ENCODE results near the gene FBXO9.

GRCh38 chr6:53144802-53145201, 79.6 kb downstream of the FBXO9 start:
- TF ChIP-seq, protein P1, sequence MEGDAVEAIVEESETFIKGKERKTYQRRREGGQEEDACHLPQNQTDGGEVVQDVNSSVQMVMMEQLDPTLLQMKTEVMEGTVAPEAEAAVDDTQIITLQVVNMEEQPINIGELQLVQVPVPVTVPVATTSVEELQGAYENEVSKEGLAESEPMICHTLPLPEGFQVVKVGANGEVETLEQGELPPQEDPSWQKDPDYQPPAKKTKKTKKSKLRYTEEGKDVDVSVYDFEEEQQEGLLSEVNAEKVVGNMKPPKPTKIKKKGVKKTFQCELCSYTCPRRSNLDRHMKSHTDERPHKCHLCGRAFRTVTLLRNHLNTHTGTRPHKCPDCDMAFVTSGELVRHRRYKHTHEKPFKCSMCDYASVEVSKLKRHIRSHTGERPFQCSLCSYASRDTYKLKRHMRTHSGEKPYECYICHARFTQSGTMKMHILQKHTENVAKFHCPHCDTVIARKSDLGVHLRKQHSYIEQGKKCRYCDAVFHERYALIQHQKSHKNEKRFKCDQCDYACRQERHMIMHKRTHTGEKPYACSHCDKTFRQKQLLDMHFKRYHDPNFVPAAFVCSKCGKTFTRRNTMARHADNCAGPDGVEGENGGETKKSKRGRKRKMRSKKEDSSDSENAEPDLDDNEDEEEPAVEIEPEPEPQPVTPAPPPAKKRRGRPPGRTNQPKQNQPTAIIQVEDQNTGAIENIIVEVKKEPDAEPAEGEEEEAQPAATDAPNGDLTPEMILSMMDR (IDR thresholded peaks at IDR 0.05), result no peak
- TF ChIP-seq EZH2 (IDR thresholded peaks at IDR 0.05) (no peak), EZH2phosphoT487 (IDR thresholded peaks at IDR 0.05) (no peak)

All from neural progenitor cell (in vitro differentiated cells).